ENCODE measurements around the gene IYD. TPM values are rescaled to one million over a fixed set of nuclear protein-coding genes. Genes with fewer than 3 reads are reported as not detected.

IYD gene
- total RNA-seq, 1 experiment from 2014 or later, result 32.6 TPM

DNA sequence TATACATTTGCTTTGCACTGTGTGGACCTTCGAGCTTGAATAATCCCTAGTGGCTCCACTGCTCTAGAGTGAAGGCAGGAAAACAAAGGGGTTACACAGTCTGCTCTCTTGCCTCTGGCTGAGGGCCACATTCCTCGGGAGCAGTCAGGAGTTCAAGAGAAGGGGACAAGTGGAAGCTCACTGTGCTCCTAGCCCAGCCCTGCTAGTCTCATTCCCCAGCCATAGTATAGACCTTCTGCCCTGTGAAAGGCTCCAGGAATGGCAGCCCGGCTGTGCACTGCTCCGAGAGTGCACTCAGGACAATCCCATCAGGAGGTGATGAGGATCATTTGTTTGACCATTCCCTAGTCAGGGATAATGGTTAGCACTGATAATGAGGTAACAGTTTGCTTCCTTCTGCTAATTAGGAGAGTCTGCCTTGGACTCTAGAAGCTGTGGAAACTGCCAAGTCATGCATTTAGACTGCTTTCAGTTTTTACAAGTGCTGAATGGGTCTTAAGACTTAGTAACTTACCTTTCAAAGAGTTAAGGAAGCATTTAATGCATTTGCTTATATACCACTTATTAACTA lies 8.5 kb downstream of the IYD start:
- Mint-ChIP-seq H3K36me3 (ENCODE audit: insufficient read depth, unreplicated experiment) (no peaks in the 10 kb centered on the region), H3K27me3 (ENCODE audit: insufficient read depth, unreplicated experiment) (no peaks in the 10 kb centered on the region), H3K4me3 (ENCODE audit: unreplicated experiment) (no peak overlapping the region), H3K9me3 (ENCODE audit: unreplicated experiment) (no peaks in the 10 kb centered on the region), H3K27ac (ENCODE audit: unreplicated experiment) (no peak overlapping the region), H3K4me1 (ENCODE audit: low read depth, unreplicated experiment) (peaks cover 2% of the 10 kb centered on the region)
- DNase-seq, result no peak
- intact Hi-C loops (cut with micrococcal nuclease; ENCODE audit: unreplicated experiment), result no loop called here
- Histone ChIP-seq H3K36me3 (ENCODE audit: control insufficient read depth, insufficient read depth, low read length) (no peaks in the 10 kb centered on the region), H3K4me3 (ENCODE audit: low read depth, low read length) (no peak overlapping the region), H3K9me3 (no peaks in the 10 kb centered on the region), H3K27me3 (replicated peaks; ENCODE audit: control insufficient read depth, insufficient read depth, low read length) (no peaks in the 10 kb centered on the region), H3K4me1 (peaks cover 9% of the 10 kb centered on the region)
- no TSS peak for BruUV-seq (replicated peaks)
- POLR2A ChIA-PET, result no interaction called here
- TF ChIP-seq, protein P1, sequence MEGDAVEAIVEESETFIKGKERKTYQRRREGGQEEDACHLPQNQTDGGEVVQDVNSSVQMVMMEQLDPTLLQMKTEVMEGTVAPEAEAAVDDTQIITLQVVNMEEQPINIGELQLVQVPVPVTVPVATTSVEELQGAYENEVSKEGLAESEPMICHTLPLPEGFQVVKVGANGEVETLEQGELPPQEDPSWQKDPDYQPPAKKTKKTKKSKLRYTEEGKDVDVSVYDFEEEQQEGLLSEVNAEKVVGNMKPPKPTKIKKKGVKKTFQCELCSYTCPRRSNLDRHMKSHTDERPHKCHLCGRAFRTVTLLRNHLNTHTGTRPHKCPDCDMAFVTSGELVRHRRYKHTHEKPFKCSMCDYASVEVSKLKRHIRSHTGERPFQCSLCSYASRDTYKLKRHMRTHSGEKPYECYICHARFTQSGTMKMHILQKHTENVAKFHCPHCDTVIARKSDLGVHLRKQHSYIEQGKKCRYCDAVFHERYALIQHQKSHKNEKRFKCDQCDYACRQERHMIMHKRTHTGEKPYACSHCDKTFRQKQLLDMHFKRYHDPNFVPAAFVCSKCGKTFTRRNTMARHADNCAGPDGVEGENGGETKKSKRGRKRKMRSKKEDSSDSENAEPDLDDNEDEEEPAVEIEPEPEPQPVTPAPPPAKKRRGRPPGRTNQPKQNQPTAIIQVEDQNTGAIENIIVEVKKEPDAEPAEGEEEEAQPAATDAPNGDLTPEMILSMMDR (IDR thresholded peaks at IDR 0.05; ENCODE audit: insufficient read depth in 1 of 2, low read depth in 1 of 2, low read length in 1 of 2, severe bottlenecking in 1 of 2, unreplicated experiment in 1 of 2), result no peak
- CTCF ChIA-PET, result interaction anchor here (0.7 kb wide), 1 partner anchor 340 kb away, joined by 3 read pairs; no protein-coding TSS in a partner anchor

DNA sequence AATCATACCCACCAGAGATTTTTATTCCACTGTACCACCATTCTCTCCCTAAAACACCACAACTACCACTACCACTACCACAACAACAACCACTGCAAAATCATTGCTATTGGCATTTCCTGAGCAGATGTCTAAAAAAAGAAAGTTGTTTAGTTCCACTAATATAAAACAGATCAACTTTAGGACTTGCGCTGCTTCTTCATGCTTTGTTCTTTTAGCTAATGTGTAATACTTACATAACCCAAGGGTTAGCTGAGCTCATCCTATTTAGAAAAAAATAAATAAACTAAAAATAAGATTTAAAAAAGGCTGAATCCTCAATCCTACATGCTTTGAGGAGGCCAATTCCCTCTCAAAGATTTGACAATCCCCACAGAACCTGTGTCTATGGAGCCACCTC lies 11.4 kb downstream of the IYD start:
- ChIA-PET POLR2A (no interaction called here), CTCF (interaction anchor here (0.6 kb wide), 1 partner anchor 183 kb away, joined by 3 read pairs; no protein-coding TSS in a partner anchor)
- H3K9me3 Mint-ChIP-seq (ENCODE audit: unreplicated experiment), result no peaks in the 10 kb centered on the region
- H3K36me3 ChIP-seq (ENCODE audit: control insufficient read depth, insufficient read depth, low read length), result no peaks in the 10 kb centered on the region
- TF ChIP-seq, protein P1 (IDR thresholded peaks at IDR 0.05; ENCODE audit: insufficient read depth in 1 of 2, low read depth in 1 of 2, low read length in 1 of 2, severe bottlenecking in 1 of 2, unreplicated experiment in 1 of 2), result no peak
- H3K4me1 Mint-ChIP-seq (ENCODE audit: low read depth, unreplicated experiment), result peaks cover 7% of the 10 kb centered on the region
- DNase-seq, result no peak
- H3K27ac Mint-ChIP-seq (ENCODE audit: unreplicated experiment), result no peak overlapping the region
- intact Hi-C loops (cut with micrococcal nuclease; ENCODE audit: unreplicated experiment), result no loop called here
- H3K4me3 Mint-ChIP-seq (ENCODE audit: unreplicated experiment), result no peak overlapping the region
- no peaks in the 10 kb centered on the region for H3K27me3 Mint-ChIP-seq (ENCODE audit: insufficient read depth, unreplicated experiment)
- peaks cover 9% of the 10 kb centered on the region for H3K4me1 ChIP-seq
- H3K9me3 ChIP-seq, result no peaks in the 10 kb centered on the region
- BruUV-seq (replicated peaks), result no TSS peak
- no peak overlapping the region for H3K4me3 ChIP-seq (ENCODE audit: low read depth, low read length)
- H3K27me3 ChIP-seq (replicated peaks; ENCODE audit: control insufficient read depth, insufficient read depth, low read length), result no peaks in the 10 kb centered on the region
- H3K36me3 Mint-ChIP-seq (ENCODE audit: insufficient read depth, unreplicated experiment), result no peaks in the 10 kb centered on the region

DNA sequence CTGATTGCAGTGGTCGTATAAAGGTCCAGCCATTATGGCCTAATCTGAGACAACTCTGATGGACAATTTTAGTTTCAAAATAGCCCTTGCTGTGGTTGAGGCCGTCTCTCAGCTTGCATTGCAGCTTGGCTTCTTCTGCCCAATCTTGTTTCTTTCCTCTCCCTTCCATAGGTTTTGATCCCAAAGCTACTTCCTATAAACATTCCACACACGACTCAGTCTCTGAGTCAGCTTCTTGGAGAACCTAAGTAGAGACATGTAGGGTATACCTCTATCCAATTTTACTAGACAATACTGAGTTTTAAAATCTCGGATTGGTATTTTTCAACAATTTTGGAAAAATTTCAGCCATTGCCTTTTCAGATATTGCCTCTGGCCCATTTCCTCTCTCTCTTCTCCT lies 13.4 kb downstream of the IYD start:
- CTCF ChIA-PET, result no interaction called here

More for the DNA sequence above, 13.4 kb downstream of the IYD start:
- intact Hi-C loops (cut with micrococcal nuclease; ENCODE audit: unreplicated experiment), result no loop called here
- H3K4me3 ChIP-seq (ENCODE audit: low read depth, low read length), result no peak overlapping the region
- POLR2A ChIA-PET, result no interaction called here
- Mint-ChIP-seq H3K4me3 (ENCODE audit: unreplicated experiment) (no peak overlapping the region), H3K27ac (ENCODE audit: unreplicated experiment) (no peak overlapping the region), H3K27me3 (ENCODE audit: insufficient read depth, unreplicated experiment) (no peaks in the 10 kb centered on the region), H3K4me1 (ENCODE audit: low read depth, unreplicated experiment) (peaks cover 7% of the 10 kb centered on the region), H3K9me3 (ENCODE audit: unreplicated experiment) (no peaks in the 10 kb centered on the region), H3K36me3 (ENCODE audit: insufficient read depth, unreplicated experiment) (no peaks in the 10 kb centered on the region)
- no peaks in the 10 kb centered on the region for H3K9me3 ChIP-seq
- no peaks in the 10 kb centered on the region for H3K36me3 ChIP-seq (ENCODE audit: control insufficient read depth, insufficient read depth, low read length)
- no TSS peak for BruUV-seq (replicated peaks)
- DNase-seq, result no peak
- TF ChIP-seq, protein P1 (IDR thresholded peaks at IDR 0.05; ENCODE audit: insufficient read depth in 1 of 2, low read depth in 1 of 2, low read length in 1 of 2, severe bottlenecking in 1 of 2, unreplicated experiment in 1 of 2), result no peak
- H3K4me1 ChIP-seq, result peaks cover 6% of the 10 kb centered on the region
- H3K27me3 ChIP-seq (replicated peaks; ENCODE audit: control insufficient read depth, insufficient read depth, low read length), result no peaks in the 10 kb centered on the region
